Mammary epithelial cell (primary cell): ENCODE results near the gene SPEG.

Source experiments
- CTCF ChIP-seq, 2 donors: IDR thresholded peaks in 1 of 2; conservative IDR thresholded peaks in 1 of 2; 2 replicates each; pipeline ENCODE4 v1.5.1; 2011 to 2012; ENCODE audit warnings: inconsistent platforms in 2 of 2, low read length in 2 of 2, mild to moderate bottlenecking in 2 of 2, control low read depth in 1 of 2, low read depth in 1 of 2; ENCODE audit not compliant: insufficient read depth in 1 of 2; ENCODE audit errors: extremely low read depth in 1 of 2
- EZH2 ChIP-seq: IDR thresholded peaks from 2 replicates; pipeline ENCODE4 v1.6.1; 2012; ENCODE audit warnings: low read length, inconsistent platforms, borderline replicate concordance

GRCh38 chr2:219532378-219532649, 97.7 kb downstream of the SPEG start:
- TF ChIP-seq CTCF (conservative IDR thresholded peaks at IDR 0.05 in 1 of 2, IDR thresholded peaks at IDR 0.05 in 1 of 2; ENCODE audit: extremely low read depth in 1 of 2, insufficient read depth in 1 of 2, low read depth in 1 of 2, low read length in 2 of 2) (no peak), EZH2 (no peak)
